ENCODE data around the gene BCAS4. TPM values are rescaled to one million over a fixed set of nuclear protein-coding genes. Genes with fewer than 3 reads are reported as not detected.

BCAS4 gene
- total RNA-seq, 1 experiment from 2014 or later: 7.9 TPM

- intact Hi-C loops (cut with micrococcal nuclease): no loop called here
- BruUV-seq (replicated peaks): no TSS peak
- no peak for TF ChIP-seq CTCF (IDR thresholded peaks at IDR 0.05; ENCODE audit: unreplicated experiment)
- H3K9me3 Mint-ChIP-seq (ENCODE audit: unreplicated experiment): no peaks in the 10 kb centered on the region
- no peaks in the 10 kb centered on the region for H3K36me3 Mint-ChIP-seq (ENCODE audit: insufficient read depth, unreplicated experiment)
- DNase-seq (ENCODE audit: unreplicated experiment): no peak
- no peak overlapping the region for H3K4me3 Mint-ChIP-seq (ENCODE audit: unreplicated experiment)
- ChIA-PET CTCF (interaction anchor here (0.8 to 11.2 kb wide), 7 partner anchors 10 to 598 kb away, joined by 3 to 126 read pairs (median 3); partner anchors contain the start of gene BCAS4), POLR2A (interaction anchor here (0.7 to 1.2 kb wide), 3 partner anchors 18 to 652 kb away, joined by 3 to 8 read pairs (median 3); no protein-coding TSS in a partner anchor)
- no peak overlapping the region for H3K27ac Mint-ChIP-seq (ENCODE audit: low read depth, unreplicated experiment)
- H3K4me1 Mint-ChIP-seq (ENCODE audit: insufficient read depth, unreplicated experiment): peaks cover 6% of the 10 kb centered on the region
- no peaks in the 10 kb centered on the region for H3K27me3 Mint-ChIP-seq (ENCODE audit: insufficient read depth, unreplicated experiment)
These were observed 11.5 kb upstream of the BCAS4 start for GRCh38 chr20:50783390-50783789.

- POLR2A ChIA-PET: interaction anchor here (0.7 to 5.5 kb wide), 3 partner anchors 21 to 652 kb away, joined by 3 to 33 read pairs (median 3); no protein-coding TSS in a partner anchor
- H3K27me3 Mint-ChIP-seq (ENCODE audit: insufficient read depth, unreplicated experiment): no peaks in the 10 kb centered on the region
- CTCF ChIA-PET: interaction anchor here (0.6 to 11.2 kb wide), 9 partner anchors 11 to 598 kb away, joined by 3 to 126 read pairs (median 3); partner anchors contain the start of gene BCAS4
- intact Hi-C loops (cut with micrococcal nuclease): no loop called here
- peaks cover 6% of the 10 kb centered on the region for H3K4me1 Mint-ChIP-seq (ENCODE audit: insufficient read depth, unreplicated experiment)
- DNase-seq (ENCODE audit: unreplicated experiment): no peak
- BruUV-seq (replicated peaks): no TSS peak
- H3K9me3 Mint-ChIP-seq (ENCODE audit: unreplicated experiment): no peaks in the 10 kb centered on the region
- no peak overlapping the region for H3K4me3 Mint-ChIP-seq (ENCODE audit: unreplicated experiment)
- no peak overlapping the region for H3K27ac Mint-ChIP-seq (ENCODE audit: low read depth, unreplicated experiment)
- H3K36me3 Mint-ChIP-seq (ENCODE audit: insufficient read depth, unreplicated experiment): no peaks in the 10 kb centered on the region
- TF ChIP-seq CTCF (IDR thresholded peaks at IDR 0.05; ENCODE audit: unreplicated experiment): no peak
These were observed 11.0 kb upstream of the BCAS4 start for GRCh38 chr20:50783903-50784302.

DNA sequence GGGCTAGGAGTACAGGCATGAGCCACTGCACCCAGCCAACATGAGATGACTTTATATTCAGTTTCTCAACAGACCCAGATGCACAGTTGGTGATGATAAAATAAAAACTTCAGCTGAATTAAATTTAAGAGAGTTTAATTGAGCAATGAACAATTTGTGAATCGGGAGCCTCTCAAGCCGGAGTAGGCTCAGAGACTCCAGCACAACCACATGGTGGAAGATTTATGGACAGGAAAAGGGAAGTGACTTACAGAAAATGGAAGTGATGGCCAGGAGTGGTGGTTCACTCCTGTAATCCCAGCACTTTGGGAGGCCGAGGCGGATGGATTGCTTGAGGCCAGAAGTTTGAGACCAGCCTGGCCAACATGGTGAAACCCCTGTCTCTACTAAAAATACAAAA is 10.4 kb upstream of the BCAS4 start:
- Mint-ChIP-seq H3K36me3 (ENCODE audit: insufficient read depth, unreplicated experiment) (no peaks in the 10 kb centered on the region), H3K4me1 (ENCODE audit: insufficient read depth, unreplicated experiment) (peaks cover 6% of the 10 kb centered on the region), H3K4me3 (ENCODE audit: unreplicated experiment) (no peak overlapping the region), H3K27me3 (ENCODE audit: insufficient read depth, unreplicated experiment) (no peaks in the 10 kb centered on the region), H3K27ac (ENCODE audit: low read depth, unreplicated experiment) (no peak overlapping the region), H3K9me3 (ENCODE audit: unreplicated experiment) (no peaks in the 10 kb centered on the region)
- ChIA-PET CTCF (interaction anchor here (0.6 to 11.2 kb wide), 11 partner anchors 10 to 523 kb away, joined by 3 to 126 read pairs (median 4); partner anchors contain the start of gene BCAS4), POLR2A (interaction anchor here (5.5 kb wide), 1 partner anchor 22 kb away, joined by 33 read pairs; no protein-coding TSS in a partner anchor)
- DNase-seq (ENCODE audit: unreplicated experiment): no peak
- TF ChIP-seq CTCF (IDR thresholded peaks at IDR 0.05; ENCODE audit: unreplicated experiment): no peak
- BruUV-seq (replicated peaks): no TSS peak
- intact Hi-C loops (cut with micrococcal nuclease): no loop called here

DNA sequence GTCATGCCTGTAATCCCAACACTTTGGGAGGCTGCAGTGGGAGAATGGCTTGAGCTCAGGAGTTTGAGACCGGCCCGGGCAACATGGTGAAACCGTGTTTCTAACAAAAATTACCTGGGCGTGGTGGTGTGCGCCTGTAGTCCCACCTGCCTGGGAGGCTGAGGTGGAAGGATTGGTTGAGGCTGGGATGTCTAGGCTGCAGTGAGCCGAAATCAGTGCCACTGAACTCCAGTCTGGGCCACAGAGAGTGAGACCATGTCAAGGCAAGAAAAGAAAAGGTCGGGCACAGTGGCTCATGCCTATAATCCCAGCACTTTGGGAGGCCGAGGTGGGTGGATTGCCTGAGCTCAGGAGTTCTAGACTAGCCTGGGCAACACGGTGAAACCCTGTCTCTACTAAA is 8.2 kb upstream of the BCAS4 start:
- no peaks in the 10 kb centered on the region for H3K9me3 Mint-ChIP-seq (ENCODE audit: unreplicated experiment)
- no peak for DNase-seq (ENCODE audit: unreplicated experiment)
- no TSS peak for BruUV-seq (replicated peaks)
- ChIA-PET CTCF (interaction anchor here (0.5 to 11.2 kb wide), 10 partner anchors 6 to 601 kb away, joined by 3 to 126 read pairs (median 18); no protein-coding TSS in a partner anchor), POLR2A (interaction anchor here (0.6 to 5.5 kb wide), 3 partner anchors 21 to 593 kb away, joined by 3 to 33 read pairs (median 4); no protein-coding TSS in a partner anchor)
- intact Hi-C loops (cut with micrococcal nuclease): no loop called here
- no peak overlapping the region for H3K27ac Mint-ChIP-seq (ENCODE audit: low read depth, unreplicated experiment)
- H3K27me3 Mint-ChIP-seq (ENCODE audit: insufficient read depth, unreplicated experiment): no peaks in the 10 kb centered on the region
- no peak for TF ChIP-seq CTCF (IDR thresholded peaks at IDR 0.05; ENCODE audit: unreplicated experiment)
- no peak overlapping the region for H3K4me3 Mint-ChIP-seq (ENCODE audit: unreplicated experiment)
- H3K36me3 Mint-ChIP-seq (ENCODE audit: insufficient read depth, unreplicated experiment): no peaks in the 10 kb centered on the region
- peaks cover 6% of the 10 kb centered on the region for H3K4me1 Mint-ChIP-seq (ENCODE audit: insufficient read depth, unreplicated experiment)

Data from MCF 10A (cell line).